Nephron progenitor cell (in vitro differentiated cells): ENCODE data around the gene DCLK2.

Experiments
- DNase-seq: peaks from one replicate; pipeline ENCODE4 v3.0.0; 2021
- H3K27ac Mint-ChIP-seq: 2 replicates; pipeline ENCODE4 v1.8.0; 2021; ENCODE audit warnings: mild to moderate bottlenecking, moderate library complexity, mixed read lengths
- H3K27me3 Mint-ChIP-seq: 2 replicates; pipeline ENCODE4 v1.8.0; 2021; ENCODE audit warnings: mild to moderate bottlenecking, low read depth, mixed read lengths; ENCODE audit not compliant: poor library complexity
- H3K36me3 Mint-ChIP-seq: 2 replicates; pipeline ENCODE4 v1.8.0; 2021; ENCODE audit warnings: low read depth, mixed read lengths
- H3K4me1 Mint-ChIP-seq: 2 replicates; pipeline ENCODE4 v1.8.0; 2021; ENCODE audit warnings: mixed read lengths
- H3K4me3 Mint-ChIP-seq: 2 replicates; pipeline ENCODE4 v1.8.0; 2021; ENCODE audit warnings: mild to moderate bottlenecking, moderate library complexity, mixed read lengths
- H3K9me3 Mint-ChIP-seq: 2 replicates; pipeline ENCODE4 v1.8.0; 2021; ENCODE audit warnings: mild to moderate bottlenecking, moderate library complexity, mixed read lengths
- CTCF ChIP-seq: fragments of 200-600 bp; sonication (generic); IDR thresholded peaks from 2 replicates; pipeline ENCODE4 v1.5.0; 2021; ENCODE audit warnings: antibody characterized with exemption

The DCLK2 gene

GRCh38 chr4:150262611-150263010, 184.4 kb downstream of the DCLK2 start:
- no peak for TF ChIP-seq CTCF

GRCh38 chr4:150264595-150265161, 186.4 kb downstream of the DCLK2 start:
- no peak for TF ChIP-seq CTCF
- Mint-ChIP-seq H3K27me3 (no peaks in the 10 kb centered on the region), H3K27ac (no peak overlapping the region), H3K36me3 (peaks cover 62% of the 10 kb centered on the region), H3K9me3 (peaks cover 9% of the 10 kb centered on the region), H3K4me3 (no peak overlapping the region), H3K4me1 (peaks cover 27% of the 10 kb centered on the region)
- no peak for DNase-seq

More at GRCh38 chr4:150262611-150263010, 184.4 kb downstream of the DCLK2 start:
- Mint-ChIP-seq H3K4me3 (no peak overlapping the region), H3K27ac (no peak overlapping the region), H3K9me3 (peaks cover 5% of the 10 kb centered on the region), H3K36me3 (peaks cover 45% of the 10 kb centered on the region), H3K27me3 (no peaks in the 10 kb centered on the region), H3K4me1 (peaks cover 46% of the 10 kb centered on the region)
- DNase-seq, result peak; percentile 23

GRCh38 chr4:150265806-150266205, 187.6 kb downstream of the DCLK2 start:
- Mint-ChIP-seq H3K27ac (no peak overlapping the region), H3K36me3 (peaks cover 66% of the 10 kb centered on the region), H3K4me3 (no peak overlapping the region), H3K27me3 (no peaks in the 10 kb centered on the region), H3K9me3 (peaks cover 13% of the 10 kb centered on the region), H3K4me1 (peaks cover 19% of the 10 kb centered on the region)
- no peak for DNase-seq
- TF ChIP-seq CTCF, result no peak

- DNase-seq, result no peak
- Mint-ChIP-seq H3K27ac (no peak overlapping the region), H3K4me3 (no peak overlapping the region), H3K27me3 (no peaks in the 10 kb centered on the region), H3K9me3 (peaks cover 29% of the 10 kb centered on the region), H3K4me1 (no peaks in the 10 kb centered on the region), H3K36me3 (peaks cover 79% of the 10 kb centered on the region)
- TF ChIP-seq CTCF, result no peak
These were observed 190.2 kb downstream of the DCLK2 start for GRCh38 chr4:150268444-150268843.

- DNase-seq, result no peak
- peaks cover 23% of the 10 kb centered on the region for H3K4me1 Mint-ChIP-seq
- H3K9me3 Mint-ChIP-seq, result peaks cover 43% of the 10 kb centered on the region
- no peaks in the 10 kb centered on the region for H3K27me3 Mint-ChIP-seq
- no peak for TF ChIP-seq CTCF
- H3K4me3 Mint-ChIP-seq, result no peak overlapping the region
- H3K36me3 Mint-ChIP-seq, result peaks cover 63% of the 10 kb centered on the region
- no peak overlapping the region for H3K27ac Mint-ChIP-seq
These were observed 200.0 kb downstream of the DCLK2 start for GRCh38 chr4:150278206-150278605.
